LNCAP (cell line): ENCODE measurements around the gene OGG1.

ENCODE experiments used
- CTCF ChIP-seq: fragments of 450-650 bp; IDR thresholded peaks from 2 replicates; pipeline ENCODE4 v1.5.1; 2017; ENCODE audit warnings: mild to moderate bottlenecking

The OGG1 gene

GRCh38 chr3:9749645-9750555 lies at the start of gene OGG1:
Gene OGG1, plus strand, starts transcription at chr3:9749952. Its CDS starts 335 bp downstream, at chr3:9750287.
- no peak for TF ChIP-seq CTCF

GRCh38 chr3:9700536-9700935 lies 49.2 kb upstream of the OGG1 start:
- TF ChIP-seq CTCF = no peak

GRCh38 chr3:9701006-9701405 lies 48.7 kb upstream of the OGG1 start:
- TF ChIP-seq CTCF = no peak

- TF ChIP-seq CTCF = no peak
Measured at GRCh38 chr3:9701711-9702110, 48.0 kb upstream of the OGG1 start.

GRCh38 chr3:9703240-9703639 lies 46.5 kb upstream of the OGG1 start:
- TF ChIP-seq CTCF = no peak

GRCh38 chr3:9703736-9704346 lies 45.9 kb upstream of the OGG1 start, which contains the start of gene CPNE9:
Gene CPNE9, plus strand, starts transcription at chr3:9703833. Its CDS starts 164 bp downstream, at chr3:9703997.
- no peak for TF ChIP-seq CTCF

- TF ChIP-seq CTCF = no peak
Measured at GRCh38 chr3:9704347-9705322, 45.1 kb upstream of the OGG1 start.
